CMK (cell line): ENCODE results near the gene PLEKHA6.

Source experiments
- DNase-seq: peaks from one replicate; pipeline ENCODE4 v3.0.0-alpha.2; 2010; ENCODE audit warnings: low read depth

PLEKHA6 gene

DNA sequence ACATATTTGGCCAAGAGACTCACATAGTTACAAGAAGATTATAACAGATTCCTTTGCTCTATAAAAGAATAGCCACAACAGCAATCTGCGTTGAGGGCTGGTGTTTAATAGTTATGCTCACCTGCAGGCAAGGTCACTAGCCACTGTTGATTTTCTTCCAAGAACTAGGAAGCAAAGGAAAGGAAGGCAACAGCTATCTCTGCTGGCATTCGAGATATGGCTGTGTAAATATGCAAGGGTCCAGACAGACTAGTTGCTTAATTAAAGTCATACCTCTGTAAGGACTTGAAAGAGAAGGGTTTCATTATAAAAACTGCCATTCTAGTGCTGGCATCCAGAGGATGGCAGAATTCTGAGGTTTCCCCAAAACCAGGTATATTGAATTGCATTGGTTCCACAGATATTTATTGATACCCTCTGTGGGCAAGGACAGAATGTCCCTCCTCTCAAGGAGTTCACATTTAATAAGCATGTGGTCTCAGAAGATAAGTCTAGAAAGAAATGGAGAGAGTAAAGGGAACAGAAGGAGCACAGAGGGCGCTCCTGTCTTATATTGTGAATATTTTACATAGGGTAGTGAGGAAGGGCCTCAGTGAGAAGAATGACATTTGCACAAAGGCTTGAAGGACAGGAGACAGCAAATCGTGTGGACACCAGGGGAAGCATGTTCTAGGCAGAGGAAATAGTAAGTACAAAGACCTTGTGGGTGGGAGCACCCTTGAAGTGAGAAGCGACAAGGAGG, 23.6 kb upstream of the PLEKHA6 start:
- DNase-seq: no peak

DNA sequence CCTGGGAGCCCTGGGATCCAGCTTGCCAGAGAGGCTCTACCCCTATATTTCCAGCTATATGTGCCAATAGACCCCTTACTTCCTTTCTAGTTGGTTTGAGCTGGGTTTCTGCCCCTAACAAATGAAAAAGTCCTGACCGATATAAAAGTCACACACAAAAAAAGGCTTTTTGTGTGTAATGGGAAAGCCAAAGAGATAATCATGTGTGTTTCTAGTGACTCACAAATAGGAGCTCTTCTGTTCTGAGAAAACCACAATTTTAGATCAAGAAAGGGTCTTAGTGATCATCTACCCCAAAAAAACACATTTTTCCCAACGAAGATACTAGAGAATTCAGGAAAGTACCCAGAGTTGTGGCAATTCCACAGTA, 23.0 kb upstream of the PLEKHA6 start:
- DNase-seq: no peak

DNA sequence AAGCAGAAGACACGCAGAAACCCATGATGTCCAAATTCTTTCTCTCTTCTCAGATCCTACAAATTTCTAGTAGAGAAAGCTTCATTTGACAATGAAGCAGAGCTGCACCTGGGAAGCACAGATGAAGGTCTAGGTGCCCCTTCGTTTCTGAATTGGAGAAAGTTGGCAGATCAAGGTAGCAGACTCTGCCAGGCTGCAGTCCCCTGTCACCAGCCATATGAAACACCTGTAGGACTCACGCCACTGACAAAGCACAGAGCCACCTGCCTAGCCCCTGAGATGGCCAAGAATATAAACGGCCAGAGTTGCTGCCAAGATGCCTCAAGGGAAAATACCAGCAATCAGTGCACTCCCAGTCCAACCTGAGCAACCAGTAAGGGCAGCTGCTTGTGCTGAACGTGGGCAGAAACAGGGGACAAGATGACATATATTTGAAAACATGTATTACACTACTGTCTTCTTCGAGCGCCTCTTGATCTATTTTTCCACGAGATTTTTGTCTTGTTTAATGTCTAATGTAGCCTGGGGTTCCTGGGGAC, 20.6 kb upstream of the PLEKHA6 start:
- no peak for DNase-seq

DNA sequence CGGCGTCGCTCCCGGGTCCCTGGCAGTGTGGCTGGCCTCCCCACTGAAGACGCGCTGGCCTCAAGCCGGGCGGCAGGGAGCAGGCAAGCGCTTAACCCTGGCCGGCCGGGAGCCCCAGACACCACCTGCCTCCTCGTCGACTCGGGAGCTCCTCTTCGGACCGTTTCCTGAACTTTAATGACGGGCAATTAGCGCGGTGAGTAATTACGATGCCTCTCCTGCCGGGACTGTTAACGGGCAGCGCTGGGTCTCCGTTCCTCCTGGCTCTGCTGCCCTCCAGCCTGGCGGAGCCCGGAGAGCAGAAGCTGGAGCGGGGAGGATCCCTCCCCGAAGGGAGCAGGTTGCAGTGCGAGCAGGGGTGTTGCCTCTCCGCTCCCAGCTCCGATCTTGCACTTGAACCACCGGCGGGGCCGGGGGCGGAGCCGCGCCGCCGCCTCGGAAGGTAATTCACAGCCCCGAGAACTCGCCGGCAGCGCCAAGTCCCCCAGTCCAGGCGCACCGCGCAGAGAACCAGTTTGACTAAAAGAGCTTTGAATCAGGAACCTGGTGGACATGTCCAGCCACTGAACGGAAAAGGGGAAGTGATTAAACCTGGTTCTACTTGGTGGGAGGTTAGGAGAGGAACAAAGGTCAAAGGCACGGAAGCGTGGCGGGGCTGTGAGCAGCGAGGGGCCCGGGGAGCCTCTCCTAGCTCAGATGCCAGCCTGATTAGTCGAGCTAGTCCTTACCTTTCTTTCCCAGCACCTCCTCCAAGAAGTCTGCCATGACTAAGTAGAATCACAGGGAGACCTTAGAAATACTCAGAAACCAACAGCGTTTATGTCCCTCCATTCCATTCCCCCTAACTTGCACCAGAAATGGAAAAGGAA, 18.3 kb upstream of the PLEKHA6 start:
- DNase-seq: no peak

DNA sequence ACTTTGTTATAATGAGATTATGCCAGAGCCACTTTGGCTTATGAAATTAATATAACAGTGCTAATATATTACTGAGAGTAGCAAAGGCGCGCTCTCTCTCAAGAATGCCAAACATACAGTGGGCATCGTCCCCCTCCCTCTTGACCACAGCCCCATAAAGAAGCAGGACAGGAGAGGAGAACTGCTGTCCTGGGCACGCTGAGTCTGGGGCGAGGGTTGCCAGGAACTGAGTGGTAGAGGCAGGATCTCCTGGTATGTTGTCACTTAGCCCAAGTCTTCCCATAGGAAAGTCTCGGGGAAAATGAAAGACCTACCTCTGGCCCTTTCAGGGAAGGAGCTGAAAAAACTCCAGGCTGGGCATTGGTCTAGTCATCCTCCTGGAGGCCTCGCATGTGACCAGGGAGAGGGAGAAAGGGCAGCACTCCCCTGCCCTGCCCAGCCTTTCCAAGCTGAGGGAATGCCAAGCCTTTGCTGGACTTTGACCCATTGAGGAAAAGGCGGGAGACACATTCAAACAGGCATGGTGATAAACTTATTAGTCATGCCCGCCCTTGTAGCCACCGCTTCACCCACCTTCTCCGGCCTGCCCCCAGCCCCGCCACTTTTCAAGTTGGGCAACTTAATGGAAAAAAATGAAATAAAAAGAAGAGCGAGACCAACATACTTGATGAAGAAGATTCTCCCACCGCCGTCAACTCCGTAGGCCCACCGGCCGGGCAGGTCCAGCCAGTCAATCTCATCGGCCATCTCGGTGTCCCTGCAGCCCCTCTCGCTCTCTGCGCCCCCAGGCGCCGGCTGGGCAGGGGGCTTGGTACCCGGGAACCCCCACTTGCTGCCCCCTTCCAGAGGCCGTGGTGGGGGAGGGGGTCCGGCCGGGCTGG, 17.4 kb upstream of the PLEKHA6 start:
- DNase-seq: no peak

DNA sequence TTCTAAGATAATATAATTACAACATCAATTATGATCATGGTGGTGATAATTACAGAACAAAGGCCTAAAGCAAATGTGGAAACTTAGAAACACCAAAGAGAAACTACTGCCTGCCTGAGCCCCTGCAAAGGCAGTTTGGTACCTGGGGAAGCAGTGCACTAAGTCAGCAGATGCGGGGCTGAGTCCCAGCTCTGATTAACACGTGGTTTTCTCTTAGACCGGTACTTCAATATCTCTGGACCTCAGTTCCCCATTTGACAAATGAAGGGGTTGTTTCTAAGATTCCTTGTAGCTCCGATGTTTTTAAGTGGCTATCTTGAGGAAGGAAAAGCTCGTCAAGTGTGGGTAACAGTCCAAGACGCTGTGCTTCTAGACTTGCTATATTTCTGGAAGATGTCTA, 16.7 kb upstream of the PLEKHA6 start:
- DNase-seq: no peak

GRCh38 chr1:204373911-204374310, 14.2 kb upstream of the PLEKHA6 start:
- DNase-seq: peak; percentile 80

DNA sequence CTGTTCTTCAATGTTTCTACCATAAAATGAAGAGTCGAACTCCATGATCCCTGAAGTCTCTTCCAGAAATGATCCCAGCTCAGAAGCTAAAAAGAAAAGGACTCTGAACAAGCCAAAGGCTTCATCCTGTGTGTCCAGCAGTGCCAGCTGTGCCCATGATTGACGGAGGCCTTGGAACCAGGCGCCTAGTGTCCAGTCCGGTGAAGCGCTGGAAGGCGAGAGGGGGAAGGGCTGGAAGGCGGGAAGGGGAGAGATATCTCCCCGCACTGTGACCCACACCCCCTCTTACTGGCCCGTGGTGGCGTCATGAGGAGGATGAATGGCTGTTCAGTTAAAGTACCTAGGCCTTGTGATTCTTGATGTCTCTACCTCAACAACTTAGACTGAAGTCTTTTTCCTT, 10.4 kb upstream of the PLEKHA6 start:
- no peak for DNase-seq

DNA sequence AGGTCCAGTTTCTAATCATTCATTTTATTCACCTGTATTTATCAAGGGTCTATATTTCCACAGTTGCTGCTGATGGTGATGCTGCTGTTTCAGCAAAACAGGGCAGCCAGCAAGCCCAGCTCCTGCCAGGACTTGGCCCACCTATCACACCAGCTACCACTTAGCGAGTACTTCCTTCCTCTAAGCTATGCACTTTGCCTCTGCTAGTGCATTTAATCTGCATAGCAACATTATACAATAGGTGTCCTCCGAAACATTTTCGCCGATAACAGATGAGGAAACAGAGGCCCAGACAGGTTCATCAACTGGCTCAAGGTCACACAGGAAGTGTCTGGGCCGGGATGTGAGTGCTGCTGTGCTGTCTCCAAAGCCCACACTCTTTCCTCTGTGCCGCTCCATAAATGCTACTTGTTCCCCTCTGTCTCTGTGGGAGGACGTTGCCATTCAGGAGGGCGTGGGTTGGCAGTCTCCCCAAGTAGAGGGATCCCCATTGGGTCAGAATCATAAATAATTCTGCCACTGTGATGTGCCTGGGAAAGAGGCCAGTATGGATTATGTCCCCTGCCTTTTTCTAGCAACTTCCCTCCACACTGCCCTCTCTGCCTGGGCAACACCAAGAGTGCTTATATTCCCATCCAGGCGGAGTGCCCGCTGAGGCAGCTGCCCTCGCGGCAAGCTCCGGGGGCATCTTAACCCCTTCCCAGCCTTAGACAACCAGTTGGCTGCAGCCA, 9.4 kb upstream of the PLEKHA6 start:
- no peak for DNase-seq

DNA sequence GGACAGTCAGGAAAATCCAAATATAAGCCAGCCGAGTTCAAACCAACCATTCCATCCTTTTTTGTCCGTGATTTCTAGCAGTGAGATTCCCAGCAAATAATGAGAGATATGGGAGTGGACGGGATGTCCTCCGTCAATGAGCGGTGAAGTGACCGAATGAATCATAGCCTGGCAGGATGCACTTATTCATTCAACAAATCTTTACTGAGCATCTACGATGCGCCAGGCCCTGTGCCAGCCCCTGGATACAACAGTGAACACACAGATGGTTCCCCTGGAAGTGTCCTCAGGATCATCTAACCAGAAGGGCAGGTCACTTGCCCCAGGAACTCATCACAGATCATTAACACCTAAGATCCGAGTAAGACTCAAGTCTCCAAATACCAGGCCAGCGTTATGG, 8.2 kb upstream of the PLEKHA6 start:
- DNase-seq: no peak

DNA sequence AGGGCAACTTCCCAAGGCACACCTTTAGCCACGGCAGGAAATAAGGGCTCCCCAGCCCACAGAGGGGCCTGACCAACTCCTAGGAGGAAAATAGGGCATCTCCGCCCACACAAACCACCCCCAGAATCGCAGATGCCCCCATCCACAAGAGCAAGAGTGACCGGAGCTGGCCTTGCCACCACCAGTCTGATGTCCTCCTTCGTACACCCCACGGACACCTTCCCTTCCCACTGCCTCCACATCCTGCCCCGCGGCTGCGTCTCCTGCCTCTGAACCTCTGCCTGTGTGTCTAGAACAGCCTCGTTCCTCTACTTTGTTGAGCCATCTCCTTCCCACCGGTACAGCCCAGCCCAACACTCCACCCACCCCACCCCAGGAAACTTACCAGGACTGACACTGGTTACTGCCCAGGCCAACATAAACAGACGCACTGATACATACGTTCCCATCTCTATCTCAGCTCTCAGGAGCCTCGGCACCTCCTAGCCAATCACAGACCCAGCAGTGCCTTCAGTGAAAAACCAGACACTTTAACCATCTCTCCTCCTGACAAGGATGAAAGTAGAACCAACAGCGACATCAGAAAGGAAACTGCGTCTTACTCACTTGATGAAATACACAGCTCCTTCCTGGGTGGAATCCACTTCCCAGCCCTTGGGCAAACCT, 7.6 kb upstream of the PLEKHA6 start:
- DNase-seq: no peak

GRCh38 chr1:204366759-204367158, 7.0 kb upstream of the PLEKHA6 start:
- no peak for DNase-seq

DNA sequence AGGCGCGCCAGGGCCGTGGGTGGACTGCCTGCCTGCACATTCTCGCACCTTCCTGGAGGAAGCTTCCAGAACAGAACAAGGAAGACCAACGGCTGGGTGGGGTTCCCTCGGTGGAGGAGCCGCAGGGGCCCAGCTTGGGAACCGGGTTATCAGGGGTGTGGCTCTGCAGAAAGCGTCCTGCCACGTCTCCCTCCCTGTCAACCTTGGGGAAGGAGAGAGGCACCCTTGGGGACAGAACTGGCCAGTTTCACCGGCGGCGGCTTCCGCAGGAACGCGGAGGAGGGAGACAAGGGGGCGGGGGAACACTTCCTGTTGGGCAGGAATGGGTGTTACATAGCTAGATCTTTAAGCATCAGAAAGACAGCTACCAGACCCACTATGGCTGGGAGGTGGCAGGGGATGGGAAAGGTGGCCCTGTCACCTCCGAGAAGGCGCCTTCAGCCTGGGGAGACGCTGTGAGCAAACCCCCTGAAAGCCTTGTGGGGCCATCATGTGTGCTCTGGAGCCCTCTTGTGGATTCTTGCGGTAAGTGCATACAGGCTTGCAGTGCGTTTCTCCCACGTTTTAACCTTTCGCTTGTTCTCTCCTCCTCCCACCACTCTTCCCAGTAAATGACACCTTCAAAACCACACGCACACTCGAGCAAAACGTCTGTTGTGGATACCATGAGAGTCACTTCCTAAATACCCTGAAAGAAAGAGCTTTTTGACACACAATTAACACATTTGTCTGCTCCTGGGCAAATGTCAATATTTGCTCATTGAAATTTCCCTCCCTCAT, 3.8 kb upstream of the PLEKHA6 start:
- peak; percentile 97 for DNase-seq

GRCh38 chr1:204362984-204363334, 3.2 kb upstream of the PLEKHA6 start:
- DNase-seq: no peak

GRCh38 chr1:204361781-204362180, 2.1 kb upstream of the PLEKHA6 start:
- DNase-seq: no peak

DNA sequence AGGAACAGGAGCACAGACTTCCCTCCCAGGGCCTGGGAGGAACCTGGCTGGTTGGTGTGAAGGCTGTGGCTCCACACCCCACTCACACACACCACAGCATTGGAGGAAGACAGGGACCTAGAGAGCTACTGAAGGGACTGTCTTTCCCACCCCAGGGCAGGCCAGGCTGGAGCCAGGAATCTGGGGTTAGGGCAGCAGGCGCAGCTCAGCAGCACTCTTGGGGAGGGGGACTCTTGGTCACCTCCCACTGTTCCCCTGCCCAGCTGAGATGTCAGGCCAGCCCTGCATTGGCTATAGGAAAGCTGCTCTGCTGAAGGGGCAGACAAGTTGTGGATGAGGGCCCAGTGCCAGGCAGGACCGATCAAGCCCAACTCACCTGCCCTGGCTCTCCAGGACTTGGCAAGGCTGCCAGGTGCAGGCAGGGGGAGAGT, 1.6 kb upstream of the PLEKHA6 start:
- peak; percentile 76 for DNase-seq

- no peak for DNase-seq
These were observed 585 bp upstream of the PLEKHA6 start for GRCh38 chr1:204360314-204360713.

GRCh38 chr1:204359131-204359473, 627 bp downstream of the PLEKHA6 start:
- no peak for DNase-seq

GRCh38 chr1:204358605-204359004, 1.1 kb downstream of the PLEKHA6 start:
- DNase-seq: no peak
